GM18502 (cell line): ENCODE measurements around the gene PCDHA9.
"Not testable (repeated sequence)": the region's sequence is repeated elsewhere in the genome, so short reads cannot be mapped to it uniquely, and the experiment has no call there.

Experiments
- ATAC-seq: cut with Tn5 transposase; IDR thresholded peaks from one replicate; pipeline ENCODE4 v1.9.1; 2021; ENCODE audit warnings: mild to moderate bottlenecking; ENCODE audit not compliant: unreplicated experiment, poor library complexity

Gene PCDHA9

DNA sequence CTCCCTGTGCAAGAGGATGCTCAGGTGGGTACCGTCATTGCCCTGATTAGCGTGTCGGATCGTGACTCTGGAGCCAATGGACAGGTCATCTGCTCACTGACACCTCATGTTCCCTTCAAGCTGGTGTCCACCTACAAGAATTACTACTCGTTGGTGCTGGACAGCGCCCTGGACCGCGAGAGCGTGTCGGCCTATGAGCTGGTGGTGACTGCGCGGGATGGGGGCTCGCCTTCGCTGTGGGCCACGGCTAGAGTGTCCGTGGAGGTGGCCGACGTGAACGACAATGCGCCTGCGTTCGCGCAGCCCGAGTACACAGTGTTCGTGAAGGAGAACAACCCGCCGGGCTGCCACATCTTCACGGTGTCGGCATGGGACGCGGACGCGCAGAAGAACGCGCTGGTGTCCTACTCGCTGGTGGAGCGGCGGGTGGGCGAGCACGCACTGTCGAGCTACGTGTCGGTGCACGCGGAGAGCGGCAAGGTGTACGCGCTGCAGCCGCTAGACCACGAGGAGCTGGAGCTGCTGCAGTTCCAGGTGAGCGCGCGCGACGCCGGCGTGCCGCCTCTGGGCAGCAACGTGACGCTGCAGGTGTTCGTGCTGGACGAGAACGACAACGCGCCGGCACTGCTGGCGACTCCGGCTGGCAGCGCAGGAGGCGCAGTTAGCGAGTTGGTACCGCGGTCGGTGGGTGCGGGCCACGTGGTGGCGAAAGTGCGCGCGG lies 28.5 kb downstream of the PCDHA9 start:
- ATAC-seq: not testable (repeated sequence)

DNA sequence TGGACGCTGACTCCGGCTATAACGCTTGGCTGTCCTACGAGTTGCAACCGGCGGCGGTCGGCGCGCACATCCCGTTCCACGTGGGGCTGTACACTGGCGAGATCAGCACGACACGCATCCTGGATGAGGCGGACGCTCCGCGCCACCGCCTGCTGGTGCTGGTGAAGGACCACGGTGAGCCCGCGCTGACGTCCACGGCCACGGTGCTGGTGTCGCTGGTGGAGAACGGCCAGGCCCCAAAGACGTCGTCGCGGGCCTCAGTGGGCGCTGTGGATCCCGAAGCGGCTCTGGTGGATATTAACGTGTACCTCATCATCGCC lies 29.0 kb downstream of the PCDHA9 start:
- ATAC-seq: no peak

DNA sequence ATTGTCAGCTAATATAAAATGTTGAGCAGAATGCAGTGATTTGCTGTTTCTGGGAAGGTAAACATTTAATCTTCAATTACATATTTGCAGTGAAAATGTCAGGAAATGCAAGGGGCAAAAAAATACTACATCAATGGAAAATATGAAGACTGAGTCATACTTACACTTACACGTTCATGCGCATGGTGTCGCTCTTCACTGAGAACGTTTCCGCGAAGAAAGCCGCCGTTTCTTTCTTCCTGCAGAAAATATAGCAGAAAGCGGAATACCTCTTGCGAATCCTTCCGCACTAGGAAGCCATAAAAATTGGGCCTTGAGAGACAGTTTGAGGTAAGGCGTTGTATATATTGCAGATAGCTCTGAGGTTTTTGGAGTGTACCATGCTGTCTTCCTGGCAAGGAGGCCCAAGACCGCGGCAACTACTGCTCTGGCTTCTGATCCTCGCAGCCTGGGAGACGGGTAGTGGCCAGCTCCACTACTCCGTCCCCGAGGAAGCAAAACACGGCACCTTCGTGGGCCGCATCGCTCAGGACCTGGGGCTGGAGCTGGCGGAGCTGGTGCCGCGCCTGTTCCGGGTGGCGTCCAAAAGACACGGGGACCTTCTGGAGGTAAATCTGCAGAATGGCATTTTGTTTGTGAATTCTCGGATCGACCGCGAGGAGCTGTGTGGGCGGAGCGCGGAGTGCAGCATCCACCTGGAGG lies 33.9 kb downstream of the PCDHA9 start, which contains the start of gene PCDHA13:
TSS of gene PCDHA13 (plus strand) at position 236 of the 702 bp plus-strand sequence. CDS start at position 381, 145 bp downstream.
- ATAC-seq: no peak

DNA sequence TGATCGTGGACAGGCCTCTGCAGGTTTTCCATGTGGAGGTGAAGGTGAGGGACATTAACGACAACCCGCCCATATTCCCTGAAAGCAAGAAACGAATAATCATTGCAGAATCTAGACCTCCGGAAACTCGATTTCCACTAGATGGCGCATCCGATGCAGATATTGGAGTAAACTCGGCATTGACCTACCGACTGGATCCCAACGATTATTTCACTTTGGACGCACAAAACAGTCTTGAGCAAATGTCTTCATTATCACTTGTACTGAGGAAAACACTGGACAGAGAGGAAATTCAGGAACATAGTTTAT lies 34.4 kb downstream of the PCDHA9 start:
- ATAC-seq: no peak

DNA sequence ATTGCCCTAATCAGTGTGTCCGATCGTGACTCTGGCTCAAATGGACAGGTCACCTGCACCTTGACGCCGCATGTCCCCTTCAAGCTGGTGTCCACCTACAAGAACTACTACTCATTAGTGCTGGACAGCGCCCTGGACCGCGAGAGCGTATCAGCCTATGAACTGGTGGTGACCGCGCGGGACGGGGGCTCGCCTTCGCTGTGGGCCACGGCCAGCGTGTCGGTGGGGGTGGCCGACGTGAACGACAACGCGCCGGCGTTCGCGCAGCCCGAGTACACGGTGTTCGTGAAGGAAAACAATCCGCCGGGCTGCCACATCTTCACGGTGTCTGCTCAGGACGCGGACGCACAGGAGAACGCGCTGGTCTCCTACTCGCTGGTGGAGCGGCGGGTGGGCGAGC lies 35.2 kb downstream of the PCDHA9 start:
- no peak for ATAC-seq

DNA sequence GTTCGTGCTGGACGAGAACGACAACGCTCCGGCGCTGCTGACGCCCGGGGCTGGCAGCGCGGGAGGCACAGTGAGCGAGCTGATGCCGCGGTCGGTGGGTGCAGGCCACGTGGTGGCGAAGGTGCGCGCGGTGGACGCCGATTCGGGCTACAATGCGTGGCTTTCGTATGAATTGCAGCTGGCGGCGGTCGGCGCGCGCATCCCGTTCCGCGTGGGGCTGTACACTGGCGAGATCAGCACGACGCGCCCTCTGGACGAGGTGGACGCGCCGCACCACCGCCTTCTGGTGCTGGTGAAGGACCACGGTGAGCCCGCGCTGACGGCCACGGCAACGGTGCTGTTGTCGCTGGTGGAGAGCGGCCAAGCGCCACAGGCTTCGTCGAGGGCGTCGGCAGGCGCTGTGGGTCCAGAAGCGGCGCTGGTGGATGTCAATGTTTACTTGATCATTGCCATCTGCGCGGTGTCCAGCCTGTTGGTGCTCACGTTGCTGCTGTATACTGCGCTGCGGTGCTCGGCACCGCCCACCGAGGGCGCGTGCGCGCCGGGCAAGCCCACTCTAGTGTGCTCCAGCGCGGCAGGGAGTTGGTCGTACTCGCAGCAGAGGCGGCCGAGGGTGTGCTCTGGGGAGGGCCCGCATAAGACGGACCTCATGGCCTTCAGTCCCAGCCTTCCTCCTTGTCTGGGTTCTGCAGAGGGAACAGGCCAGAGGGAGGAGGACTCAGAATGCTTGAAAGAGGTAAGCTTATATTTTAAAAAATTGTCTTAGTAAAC lies 35.9 kb downstream of the PCDHA9 start:
- no peak for ATAC-seq
